ENCODE results near the gene BCCIP.

The BCCIP gene

DNA sequence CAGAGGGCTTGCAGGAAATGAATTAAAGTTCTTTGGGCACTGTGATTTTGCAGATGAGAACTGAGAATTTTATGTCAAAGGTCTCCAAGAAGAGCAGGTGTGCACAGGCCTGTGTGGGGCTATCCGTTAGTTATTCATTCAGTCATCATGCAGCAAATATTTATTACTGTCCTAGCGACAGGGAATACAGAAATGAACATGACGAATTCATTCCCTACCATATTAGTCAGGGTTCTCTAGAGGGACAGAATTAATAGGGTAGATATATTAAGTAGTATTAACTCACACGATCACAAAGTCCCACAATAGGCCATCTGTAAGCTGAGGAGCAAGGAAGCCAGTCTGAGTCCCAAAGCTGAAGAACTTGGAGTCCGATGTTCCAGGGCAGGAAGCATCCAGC lies 44.8 kb upstream of the BCCIP start:
- peaks cover 14% of the 10 kb centered on the region for H3K9me3 ChIP-seq (ENCODE audit: severe bottlenecking)
- no peak for DNase-seq
- H3K4me3 ChIP-seq (ENCODE audit: low read depth, low read length): no peak overlapping the region
- TF ChIP-seq, protein P1, sequence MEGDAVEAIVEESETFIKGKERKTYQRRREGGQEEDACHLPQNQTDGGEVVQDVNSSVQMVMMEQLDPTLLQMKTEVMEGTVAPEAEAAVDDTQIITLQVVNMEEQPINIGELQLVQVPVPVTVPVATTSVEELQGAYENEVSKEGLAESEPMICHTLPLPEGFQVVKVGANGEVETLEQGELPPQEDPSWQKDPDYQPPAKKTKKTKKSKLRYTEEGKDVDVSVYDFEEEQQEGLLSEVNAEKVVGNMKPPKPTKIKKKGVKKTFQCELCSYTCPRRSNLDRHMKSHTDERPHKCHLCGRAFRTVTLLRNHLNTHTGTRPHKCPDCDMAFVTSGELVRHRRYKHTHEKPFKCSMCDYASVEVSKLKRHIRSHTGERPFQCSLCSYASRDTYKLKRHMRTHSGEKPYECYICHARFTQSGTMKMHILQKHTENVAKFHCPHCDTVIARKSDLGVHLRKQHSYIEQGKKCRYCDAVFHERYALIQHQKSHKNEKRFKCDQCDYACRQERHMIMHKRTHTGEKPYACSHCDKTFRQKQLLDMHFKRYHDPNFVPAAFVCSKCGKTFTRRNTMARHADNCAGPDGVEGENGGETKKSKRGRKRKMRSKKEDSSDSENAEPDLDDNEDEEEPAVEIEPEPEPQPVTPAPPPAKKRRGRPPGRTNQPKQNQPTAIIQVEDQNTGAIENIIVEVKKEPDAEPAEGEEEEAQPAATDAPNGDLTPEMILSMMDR (IDR thresholded peaks at IDR 0.05; ENCODE audit: low read depth, low read length): no peak
- no peaks in the 10 kb centered on the region for H3K36me3 ChIP-seq
- no peaks in the 10 kb centered on the region for H3K27me3 ChIP-seq (ENCODE audit: insufficient read depth, low read depth, severe bottlenecking)
- no peak overlapping the region for H3K27ac ChIP-seq

DNA sequence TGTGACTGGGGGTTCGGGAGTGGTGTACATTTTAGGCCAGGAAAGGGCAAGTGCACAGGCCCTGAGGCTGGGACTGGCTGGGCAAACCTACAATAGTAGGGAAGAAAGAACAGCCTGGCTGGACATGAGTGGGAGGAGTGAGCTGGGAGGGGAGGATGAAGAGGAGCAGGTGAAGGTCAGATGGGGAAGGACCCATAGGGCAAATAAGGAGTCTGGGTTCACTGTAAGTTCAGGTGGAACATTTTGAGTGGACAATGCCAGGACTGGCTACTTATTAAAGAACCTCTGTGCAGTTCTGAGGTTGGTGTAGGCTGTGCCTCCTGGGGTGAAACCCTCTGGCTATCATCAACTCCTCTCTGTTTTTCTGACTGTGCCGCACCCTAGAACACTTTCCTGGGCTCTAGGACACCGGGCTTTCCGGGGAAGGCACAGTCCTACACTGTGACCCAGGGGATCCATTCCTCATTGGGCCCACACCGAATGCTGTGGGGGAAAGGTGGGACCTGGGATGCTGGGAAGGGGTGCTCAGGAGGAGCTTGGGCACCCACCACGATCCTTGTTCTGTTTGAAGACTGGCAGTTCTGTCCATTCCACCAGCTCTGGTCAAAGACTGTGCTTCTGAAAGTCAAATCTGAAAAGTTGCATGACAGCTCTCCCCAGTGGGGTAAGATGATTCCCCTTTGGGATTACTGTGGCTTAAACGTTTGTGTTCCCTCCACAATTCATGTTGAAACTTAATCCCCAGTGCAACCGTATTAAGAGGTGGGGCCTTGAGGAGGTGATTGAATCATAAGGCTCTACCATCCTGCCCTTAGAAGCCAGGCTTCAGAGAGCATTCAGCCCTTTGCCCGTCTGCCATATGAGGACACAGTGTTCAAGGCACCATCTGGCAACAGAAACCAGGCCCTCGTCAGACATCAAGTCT lies 43.7 kb upstream of the BCCIP start:
- Histone ChIP-seq H3K9me3 (ENCODE audit: severe bottlenecking) (peaks cover 14% of the 10 kb centered on the region), H3K36me3 (no peaks in the 10 kb centered on the region), H3K27me3 (ENCODE audit: insufficient read depth, low read depth, severe bottlenecking) (no peaks in the 10 kb centered on the region), H3K27ac (peak overlapping the region; percentile 41), H3K4me3 (ENCODE audit: low read depth, low read length) (no peak overlapping the region)
- TF ChIP-seq, protein P1 (IDR thresholded peaks at IDR 0.05; ENCODE audit: low read depth, low read length): no peak
- DNase-seq: peak; percentile 69

DNA sequence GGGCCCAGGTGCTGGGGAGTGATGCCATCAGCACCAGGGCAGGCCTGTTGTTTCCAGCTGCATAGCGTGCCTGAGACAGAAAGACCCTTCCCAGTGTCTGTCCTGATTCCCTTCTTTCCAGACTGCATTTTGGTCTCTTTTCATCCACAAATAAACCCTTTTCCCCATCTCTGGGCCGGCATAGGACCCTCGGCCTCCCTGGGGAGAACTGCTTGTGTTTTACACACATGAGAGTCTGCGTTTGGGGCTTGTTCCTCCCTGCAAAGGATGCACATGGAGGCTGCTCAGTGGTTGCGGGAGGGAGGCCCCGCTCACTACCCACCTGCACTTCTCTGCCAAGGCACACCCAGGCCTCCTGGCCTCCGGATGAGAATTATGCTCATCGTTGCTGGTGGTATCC lies 42.0 kb upstream of the BCCIP start:
- H3K36me3 ChIP-seq: no peaks in the 10 kb centered on the region
- H3K4me3 ChIP-seq (ENCODE audit: low read depth, low read length): no peak overlapping the region
- no peak for DNase-seq
- H3K9me3 ChIP-seq (ENCODE audit: severe bottlenecking): peaks cover 14% of the 10 kb centered on the region
- no peak overlapping the region for H3K27ac ChIP-seq
- H3K27me3 ChIP-seq (ENCODE audit: insufficient read depth, low read depth, severe bottlenecking): no peaks in the 10 kb centered on the region
- TF ChIP-seq, protein P1 (IDR thresholded peaks at IDR 0.05; ENCODE audit: low read depth, low read length): no peak

DNA sequence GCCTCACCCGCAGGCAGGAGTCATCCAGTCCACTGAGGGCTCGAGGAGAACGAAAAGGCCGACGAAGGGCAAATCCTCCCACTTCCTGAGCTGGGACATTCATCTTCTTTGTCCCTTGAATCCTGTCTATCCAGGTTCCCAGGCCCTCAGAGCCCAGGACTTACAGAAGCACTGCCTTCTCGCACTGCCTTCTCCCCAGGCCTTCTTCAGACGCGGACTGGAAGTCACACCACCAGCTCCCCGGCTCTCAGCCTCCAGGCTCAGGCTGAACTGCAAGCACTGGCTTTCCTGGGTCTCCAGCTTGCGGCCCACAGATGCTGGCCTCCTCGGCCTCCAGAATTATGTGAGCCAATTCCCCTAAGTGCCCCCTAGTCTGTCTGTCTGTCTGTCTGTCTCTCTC lies 41.3 kb upstream of the BCCIP start:
- TF ChIP-seq, protein P1 (IDR thresholded peaks at IDR 0.05; ENCODE audit: low read depth, low read length): no peak
- Histone ChIP-seq H3K27me3 (ENCODE audit: insufficient read depth, low read depth, severe bottlenecking) (no peaks in the 10 kb centered on the region), H3K9me3 (ENCODE audit: severe bottlenecking) (peaks cover 14% of the 10 kb centered on the region), H3K4me3 (ENCODE audit: low read depth, low read length) (no peak overlapping the region), H3K27ac (peak overlapping the region; percentile 53), H3K36me3 (no peaks in the 10 kb centered on the region)
- no peak for DNase-seq

DNA sequence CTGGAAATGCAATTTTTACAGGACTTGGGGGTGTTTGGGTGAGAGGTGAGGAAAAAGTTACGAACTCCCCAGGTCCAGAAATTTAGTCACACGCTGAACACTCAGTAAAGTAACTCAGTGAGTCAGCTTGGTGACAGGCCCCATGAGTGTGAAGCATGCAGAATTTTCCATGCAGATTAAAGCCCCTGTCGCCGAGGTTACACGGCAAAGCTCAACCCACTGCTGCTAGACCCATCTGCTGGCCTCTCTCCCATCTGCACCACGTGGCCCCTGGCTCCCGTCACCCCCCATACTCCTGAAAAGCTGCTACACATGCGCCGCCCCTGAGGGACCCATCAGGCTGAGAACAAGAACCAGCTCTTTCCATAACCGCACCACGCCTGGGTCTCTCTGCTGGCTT lies 40.7 kb upstream of the BCCIP start:
- peak overlapping the region; percentile 53 for H3K27ac ChIP-seq
- H3K9me3 ChIP-seq (ENCODE audit: severe bottlenecking): peaks cover 14% of the 10 kb centered on the region
- DNase-seq: peak; percentile 72
- TF ChIP-seq, protein P1 (IDR thresholded peaks at IDR 0.05; ENCODE audit: low read depth, low read length): no peak
- H3K27me3 ChIP-seq (ENCODE audit: insufficient read depth, low read depth, severe bottlenecking): no peaks in the 10 kb centered on the region
- H3K4me3 ChIP-seq (ENCODE audit: low read depth, low read length): no peak overlapping the region
- no peaks in the 10 kb centered on the region for H3K36me3 ChIP-seq
